ENCODE measurements around the gene NEUROD6.

DNA sequence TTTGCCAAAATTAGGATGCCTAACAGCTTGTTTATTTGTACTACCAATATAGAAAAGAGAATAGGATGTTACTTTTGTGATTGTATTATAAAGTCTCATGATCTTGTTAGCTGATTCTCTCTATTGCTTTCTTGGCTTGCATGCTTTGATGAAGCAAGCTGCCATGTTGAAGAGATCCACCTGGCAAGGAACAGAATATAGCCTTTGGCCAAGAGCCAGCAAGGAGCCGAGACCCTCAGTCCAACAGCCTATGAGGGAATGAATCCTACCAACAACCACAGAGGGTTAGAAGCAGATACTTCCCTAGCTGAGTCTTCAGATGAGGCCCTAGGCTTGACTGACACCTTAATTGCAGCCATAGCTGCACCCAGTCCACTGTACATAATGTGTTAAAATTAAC lies 41.2 kb downstream of the NEUROD6 start:
- TF ChIP-seq, protein P1, sequence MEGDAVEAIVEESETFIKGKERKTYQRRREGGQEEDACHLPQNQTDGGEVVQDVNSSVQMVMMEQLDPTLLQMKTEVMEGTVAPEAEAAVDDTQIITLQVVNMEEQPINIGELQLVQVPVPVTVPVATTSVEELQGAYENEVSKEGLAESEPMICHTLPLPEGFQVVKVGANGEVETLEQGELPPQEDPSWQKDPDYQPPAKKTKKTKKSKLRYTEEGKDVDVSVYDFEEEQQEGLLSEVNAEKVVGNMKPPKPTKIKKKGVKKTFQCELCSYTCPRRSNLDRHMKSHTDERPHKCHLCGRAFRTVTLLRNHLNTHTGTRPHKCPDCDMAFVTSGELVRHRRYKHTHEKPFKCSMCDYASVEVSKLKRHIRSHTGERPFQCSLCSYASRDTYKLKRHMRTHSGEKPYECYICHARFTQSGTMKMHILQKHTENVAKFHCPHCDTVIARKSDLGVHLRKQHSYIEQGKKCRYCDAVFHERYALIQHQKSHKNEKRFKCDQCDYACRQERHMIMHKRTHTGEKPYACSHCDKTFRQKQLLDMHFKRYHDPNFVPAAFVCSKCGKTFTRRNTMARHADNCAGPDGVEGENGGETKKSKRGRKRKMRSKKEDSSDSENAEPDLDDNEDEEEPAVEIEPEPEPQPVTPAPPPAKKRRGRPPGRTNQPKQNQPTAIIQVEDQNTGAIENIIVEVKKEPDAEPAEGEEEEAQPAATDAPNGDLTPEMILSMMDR (IDR thresholded peaks at IDR 0.05; ENCODE audit: poor library complexity, severe bottlenecking): no peak
- TF ChIP-seq POLR2AphosphoS5 (IDR thresholded peaks at IDR 0.05) (no peak), EZH2 (IDR thresholded peaks at IDR 0.05; ENCODE audit: borderline replicate concordance, insufficient read depth, low read length, poor library complexity, severe bottlenecking) (no peak), RAD21 (conservative IDR thresholded peaks at IDR 0.05) (no peak), TAF1 (IDR thresholded peaks at IDR 0.05; ENCODE audit: low read depth) (no peak), EP300 (conservative IDR thresholded peaks at IDR 0.05; ENCODE audit: poor library complexity, severe bottlenecking) (no peak)
